T-helper 2 cell treated with Interferon-gamma antibody and Interleukin-4, amounts not matched to agents 5 μg/mL and 100 μg/mL, for 36 hours (primary cell): ENCODE results near the gene GFPT2.

ENCODE experiments used
- DNase-seq: peaks from one replicate; pipeline ENCODE4 v3.0.0; 2021; ENCODE audit warnings: low spot score
- H3K27ac Mint-ChIP-seq: one replicate; pipeline ENCODE4 v1.8.0; 2021; ENCODE audit warnings: mild to moderate bottlenecking, mixed read lengths
- H3K27me3 Mint-ChIP-seq: one replicate; pipeline ENCODE4 v1.8.0; 2021; ENCODE audit warnings: low read depth, mixed read lengths
- H3K36me3 Mint-ChIP-seq: one replicate; pipeline ENCODE4 v1.8.0; 2021; ENCODE audit warnings: low read depth, mixed read lengths
- H3K4me1 Mint-ChIP-seq: one replicate; pipeline ENCODE4 v1.8.0; 2021; ENCODE audit warnings: low read depth, mixed read lengths
- H3K4me3 Mint-ChIP-seq: one replicate; pipeline ENCODE4 v1.8.0; 2022; ENCODE audit warnings: mild to moderate bottlenecking, moderate library complexity, mixed read lengths
- H3K9me3 Mint-ChIP-seq: one replicate; pipeline ENCODE4 v1.8.0; 2021; ENCODE audit warnings: mixed read lengths

The GFPT2 gene

DNA sequence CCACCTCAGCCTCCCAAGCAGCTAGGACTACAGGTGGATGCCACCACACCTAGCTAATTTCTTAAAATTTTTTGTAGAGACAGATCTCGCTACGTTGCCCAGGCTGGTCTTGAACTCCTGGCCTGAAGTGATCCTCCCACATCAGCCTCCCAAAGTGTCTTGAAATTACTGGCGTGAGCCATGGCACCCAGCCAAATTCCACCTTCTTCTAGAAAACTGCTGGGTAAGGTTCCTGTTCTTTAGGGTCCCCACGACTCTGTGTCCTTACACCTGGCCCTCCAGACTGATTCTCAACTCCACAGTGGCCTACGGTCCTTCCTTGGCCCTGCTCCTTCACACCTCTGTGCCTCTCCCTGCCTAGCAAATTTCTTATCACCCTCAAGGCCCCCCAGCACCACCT is 63.2 kb downstream of the GFPT2 start:
- H3K4me3 Mint-ChIP-seq: peak overlapping the region; percentile 94
- peaks cover 33% of the 10 kb centered on the region for H3K36me3 Mint-ChIP-seq
- no peak for DNase-seq
- peaks cover 27% of the 10 kb centered on the region for H3K4me1 Mint-ChIP-seq
- peak overlapping the region; percentile 53 for H3K27ac Mint-ChIP-seq
- H3K27me3 Mint-ChIP-seq: no peaks in the 10 kb centered on the region
- peaks cover 5% of the 10 kb centered on the region for H3K9me3 Mint-ChIP-seq

DNA sequence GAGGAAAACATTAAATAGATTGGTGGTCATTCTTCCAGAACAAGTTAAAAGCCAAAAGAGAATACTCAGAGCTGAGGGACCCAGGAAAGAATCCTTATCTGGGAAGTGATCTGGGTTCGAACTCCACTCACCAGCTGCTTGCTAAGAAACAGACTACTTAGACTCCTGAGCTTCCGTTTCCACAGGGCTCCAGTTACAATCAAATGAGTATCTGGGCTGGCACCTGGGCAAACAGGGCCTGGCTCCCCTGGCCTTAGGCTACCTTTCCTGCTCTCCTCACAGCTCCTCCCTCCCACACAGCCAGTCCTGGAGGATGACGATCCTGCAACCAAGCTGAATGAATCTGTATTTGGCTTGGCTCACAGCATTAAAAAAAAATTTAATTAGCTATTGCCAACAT is 63.7 kb downstream of the GFPT2 start:
- H3K27ac Mint-ChIP-seq: no peak overlapping the region
- H3K36me3 Mint-ChIP-seq: peaks cover 38% of the 10 kb centered on the region
- no peak overlapping the region for H3K4me3 Mint-ChIP-seq
- no peak for DNase-seq
- H3K27me3 Mint-ChIP-seq: no peaks in the 10 kb centered on the region
- peaks cover 27% of the 10 kb centered on the region for H3K4me1 Mint-ChIP-seq
- H3K9me3 Mint-ChIP-seq: peaks cover 5% of the 10 kb centered on the region

DNA sequence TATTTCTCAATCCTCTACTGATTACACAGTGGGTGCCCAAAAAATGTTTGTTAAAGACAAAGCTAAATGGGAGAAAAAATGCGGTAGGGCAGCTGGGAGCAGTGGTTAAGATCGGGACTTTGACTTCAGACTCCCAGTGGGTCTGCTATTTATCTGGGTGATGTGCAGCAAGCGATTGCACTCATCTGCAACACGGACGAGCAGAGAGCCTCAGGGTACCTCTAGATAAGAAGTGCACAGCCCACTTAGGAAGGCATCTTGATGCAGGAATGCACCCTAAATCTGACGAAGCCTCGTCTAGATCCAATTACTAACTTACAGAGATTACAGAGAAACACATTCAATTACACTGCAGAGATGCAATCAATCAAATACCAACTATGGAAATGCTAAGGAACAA is 65.3 kb downstream of the GFPT2 start:
- H3K36me3 Mint-ChIP-seq: peaks cover 51% of the 10 kb centered on the region
- peaks cover 5% of the 10 kb centered on the region for H3K9me3 Mint-ChIP-seq
- H3K4me1 Mint-ChIP-seq: peaks cover 19% of the 10 kb centered on the region
- H3K27ac Mint-ChIP-seq: no peak overlapping the region
- no peak for DNase-seq
- no peaks in the 10 kb centered on the region for H3K27me3 Mint-ChIP-seq
- H3K4me3 Mint-ChIP-seq: no peak overlapping the region

DNA sequence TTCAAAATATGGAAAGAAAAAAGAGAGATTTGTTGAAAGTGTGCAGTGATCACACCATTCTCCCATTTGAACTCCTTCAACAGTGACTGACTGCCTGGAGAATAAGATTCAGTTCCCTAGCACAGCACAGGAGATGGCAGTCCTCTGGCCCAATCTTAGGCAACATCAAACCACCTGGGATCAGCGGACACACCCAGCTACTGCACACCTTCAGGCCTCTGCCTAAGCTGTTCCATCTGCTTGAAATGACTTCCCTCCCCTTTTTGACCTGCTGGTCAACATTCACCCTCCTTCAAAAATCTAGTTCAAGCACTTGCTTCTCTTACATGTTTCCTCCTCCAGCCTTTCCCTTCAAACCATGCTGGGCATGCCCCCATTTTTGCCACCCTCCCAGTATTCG is 65.7 kb downstream of the GFPT2 start:
- Mint-ChIP-seq H3K9me3 (peaks cover 8% of the 10 kb centered on the region), H3K4me3 (no peak overlapping the region), H3K4me1 (peaks cover 16% of the 10 kb centered on the region), H3K27me3 (no peaks in the 10 kb centered on the region), H3K36me3 (peaks cover 55% of the 10 kb centered on the region), H3K27ac (no peak overlapping the region)
- DNase-seq: no peak

GRCh38 chr5:180284149-180284548 is 69.0 kb downstream of the GFPT2 start:
- DNase-seq: no peak
- peaks cover 3% of the 10 kb centered on the region for H3K4me1 Mint-ChIP-seq
- H3K27me3 Mint-ChIP-seq: no peaks in the 10 kb centered on the region
- peaks cover 74% of the 10 kb centered on the region for H3K36me3 Mint-ChIP-seq
- no peak overlapping the region for H3K4me3 Mint-ChIP-seq
- H3K9me3 Mint-ChIP-seq: peaks cover 21% of the 10 kb centered on the region
- no peak overlapping the region for H3K27ac Mint-ChIP-seq

GRCh38 chr5:180283026-180283615 is 70.0 kb downstream of the GFPT2 start:
- no peaks in the 10 kb centered on the region for H3K27me3 Mint-ChIP-seq
- H3K9me3 Mint-ChIP-seq: peaks cover 26% of the 10 kb centered on the region
- peaks cover 2% of the 10 kb centered on the region for H3K4me1 Mint-ChIP-seq
- no peak overlapping the region for H3K27ac Mint-ChIP-seq
- H3K36me3 Mint-ChIP-seq: peaks cover 82% of the 10 kb centered on the region
- no peak overlapping the region for H3K4me3 Mint-ChIP-seq
- no peak for DNase-seq

DNA sequence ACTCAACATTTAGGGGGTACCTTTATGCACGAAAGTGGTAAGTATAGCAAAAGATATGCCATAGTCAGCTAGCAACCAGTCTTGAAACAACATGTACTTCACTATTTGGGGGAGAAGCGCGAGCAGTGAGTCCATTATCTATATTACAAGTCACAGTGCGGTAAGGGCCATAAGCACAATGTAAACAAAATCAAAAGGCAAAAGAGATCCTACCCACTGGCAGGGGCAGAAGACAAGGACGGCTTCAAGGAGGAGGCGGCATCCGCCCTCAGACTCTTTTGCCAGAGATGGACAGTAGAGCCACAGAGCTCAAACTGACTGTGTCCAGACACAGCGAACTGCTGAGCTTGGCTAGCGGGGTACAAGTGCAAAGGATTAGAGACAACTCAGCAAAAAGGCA is 70.9 kb downstream of the GFPT2 start:
- DNase-seq: no peak
- no peaks in the 10 kb centered on the region for H3K27me3 Mint-ChIP-seq
- peaks cover 33% of the 10 kb centered on the region for H3K9me3 Mint-ChIP-seq
- H3K4me3 Mint-ChIP-seq: no peak overlapping the region
- H3K27ac Mint-ChIP-seq: no peak overlapping the region
- peaks cover 86% of the 10 kb centered on the region for H3K36me3 Mint-ChIP-seq
- H3K4me1 Mint-ChIP-seq: no peaks in the 10 kb centered on the region

- no peaks in the 10 kb centered on the region for H3K27me3 Mint-ChIP-seq
- DNase-seq: no peak
- H3K27ac Mint-ChIP-seq: no peak overlapping the region
- no peak overlapping the region for H3K4me3 Mint-ChIP-seq
- no peaks in the 10 kb centered on the region for H3K4me1 Mint-ChIP-seq
- H3K9me3 Mint-ChIP-seq: peaks cover 38% of the 10 kb centered on the region
- peaks cover 88% of the 10 kb centered on the region for H3K36me3 Mint-ChIP-seq
Observed at GRCh38 chr5:180281706-180282105, 71.4 kb downstream of the GFPT2 start.

DNA sequence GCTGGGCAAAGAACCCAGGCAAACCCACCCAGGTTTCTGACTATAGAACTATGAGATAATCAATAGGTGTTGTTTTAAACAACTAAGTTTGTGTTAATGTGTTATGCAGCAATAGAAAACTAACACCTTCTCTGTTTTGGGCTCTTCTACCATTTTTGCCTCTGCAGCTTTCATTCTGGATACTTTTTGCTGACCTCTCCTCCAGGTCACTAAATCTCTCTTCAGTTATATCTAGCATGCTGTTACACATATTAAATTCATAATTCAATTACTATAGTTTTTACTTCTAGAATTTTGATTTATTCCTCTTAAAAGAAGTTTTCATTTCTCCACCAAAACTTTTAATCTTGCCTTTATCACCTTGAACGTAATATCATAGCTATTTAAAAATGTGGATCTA is 78.4 kb downstream of the GFPT2 start:
- Mint-ChIP-seq H3K4me3 (no peak overlapping the region), H3K9me3 (peaks cover 73% of the 10 kb centered on the region), H3K36me3 (peaks cover 68% of the 10 kb centered on the region), H3K27ac (no peak overlapping the region), H3K4me1 (no peaks in the 10 kb centered on the region), H3K27me3 (no peaks in the 10 kb centered on the region)
- no peak for DNase-seq

GRCh38 chr5:180271221-180271620 is 81.9 kb downstream of the GFPT2 start:
- DNase-seq: no peak
- H3K4me1 Mint-ChIP-seq: no peaks in the 10 kb centered on the region
- H3K4me3 Mint-ChIP-seq: no peak overlapping the region
- H3K36me3 Mint-ChIP-seq: peaks cover 66% of the 10 kb centered on the region
- H3K27ac Mint-ChIP-seq: no peak overlapping the region
- no peaks in the 10 kb centered on the region for H3K27me3 Mint-ChIP-seq
- peaks cover 60% of the 10 kb centered on the region for H3K9me3 Mint-ChIP-seq

GRCh38 chr5:180259260-180259611 is 93.9 kb downstream of the GFPT2 start:
- no peak for DNase-seq
- Mint-ChIP-seq H3K4me1 (no peaks in the 10 kb centered on the region), H3K4me3 (no peak overlapping the region), H3K27ac (no peak overlapping the region), H3K9me3 (peaks cover 79% of the 10 kb centered on the region), H3K27me3 (no peaks in the 10 kb centered on the region), H3K36me3 (peaks cover 88% of the 10 kb centered on the region)

GRCh38 chr5:180253036-180253824 is 99.9 kb downstream of the GFPT2 start:
- Mint-ChIP-seq H3K9me3 (peaks cover 61% of the 10 kb centered on the region), H3K27me3 (no peaks in the 10 kb centered on the region), H3K36me3 (peaks cover 78% of the 10 kb centered on the region), H3K4me1 (no peaks in the 10 kb centered on the region), H3K4me3 (no peak overlapping the region), H3K27ac (no peak overlapping the region)
- no peak for DNase-seq

GRCh38 chr5:180251887-180252286 is 101.2 kb downstream of the GFPT2 start:
- Mint-ChIP-seq H3K36me3 (peaks cover 78% of the 10 kb centered on the region), H3K27ac (no peak overlapping the region), H3K4me3 (no peak overlapping the region), H3K4me1 (no peaks in the 10 kb centered on the region), H3K9me3 (peaks cover 62% of the 10 kb centered on the region), H3K27me3 (no peaks in the 10 kb centered on the region)
- DNase-seq: no peak

DNA sequence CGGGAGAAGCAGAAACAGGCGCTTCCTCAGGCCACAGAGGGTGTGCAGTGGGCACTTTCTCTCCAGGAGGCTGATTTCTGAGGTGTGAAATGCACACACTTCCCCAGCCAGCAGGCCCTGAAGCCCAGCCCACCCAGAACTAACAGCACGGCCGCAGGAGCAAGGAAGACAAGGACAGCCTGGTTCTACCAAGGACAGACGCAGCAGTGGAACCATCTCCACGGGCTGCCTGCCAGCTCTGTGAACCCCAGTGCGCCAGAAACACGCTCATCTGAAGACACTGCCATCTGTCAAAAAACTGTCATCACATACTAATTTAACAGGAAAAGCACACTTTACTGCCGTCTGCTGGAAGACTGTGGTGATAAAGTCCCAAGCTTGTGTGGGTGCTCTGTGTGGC is 102.0 kb downstream of the GFPT2 start:
- no peaks in the 10 kb centered on the region for H3K27me3 Mint-ChIP-seq
- H3K4me1 Mint-ChIP-seq: no peaks in the 10 kb centered on the region
- H3K4me3 Mint-ChIP-seq: no peak overlapping the region
- no peak for DNase-seq
- H3K9me3 Mint-ChIP-seq: peaks cover 63% of the 10 kb centered on the region
- no peak overlapping the region for H3K27ac Mint-ChIP-seq
- peaks cover 80% of the 10 kb centered on the region for H3K36me3 Mint-ChIP-seq
